DMS79 (cell line): ENCODE results near the gene PARS2.
"Not testable (repeated sequence)": the region's sequence is repeated elsewhere in the genome, so short reads cannot be mapped to it uniquely, and the experiment has no call there.

Source experiments
- DNase-seq: peaks from one replicate; lab custom pipeline; 2025; lab: John Stamatoyannopoulos, UW

PARS2 gene

GRCh38 chr1:54800041-54800898, 35.9 kb upstream of the PARS2 start:
- no peak for DNase-seq

GRCh38 chr1:54798769-54799641, 34.7 kb upstream of the PARS2 start:
- DNase-seq = no peak

DNA sequence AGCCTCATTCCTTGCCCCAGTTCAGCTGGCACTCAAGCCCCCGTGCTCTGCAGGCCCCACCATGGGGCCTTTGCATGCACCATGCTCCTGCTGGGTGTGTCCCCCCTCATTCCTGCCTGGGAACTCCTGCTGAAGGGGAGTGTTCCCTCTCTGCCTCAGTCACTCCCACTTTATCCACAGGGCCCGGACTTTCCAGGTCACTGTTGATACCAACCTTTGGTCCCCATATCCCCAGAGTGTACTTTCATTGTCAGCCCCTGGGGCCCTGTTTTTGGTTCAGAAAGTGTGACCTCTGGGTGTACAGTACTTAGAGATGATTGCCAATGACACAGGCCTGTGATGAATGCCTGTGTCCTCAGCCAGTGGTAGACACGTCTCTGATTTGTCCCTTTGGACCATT, 33.9 kb upstream of the PARS2 start:
- DNase-seq = no peak

- no peak for DNase-seq
Measured at GRCh38 chr1:54796902-54797301, 32.6 kb upstream of the PARS2 start.

DNA sequence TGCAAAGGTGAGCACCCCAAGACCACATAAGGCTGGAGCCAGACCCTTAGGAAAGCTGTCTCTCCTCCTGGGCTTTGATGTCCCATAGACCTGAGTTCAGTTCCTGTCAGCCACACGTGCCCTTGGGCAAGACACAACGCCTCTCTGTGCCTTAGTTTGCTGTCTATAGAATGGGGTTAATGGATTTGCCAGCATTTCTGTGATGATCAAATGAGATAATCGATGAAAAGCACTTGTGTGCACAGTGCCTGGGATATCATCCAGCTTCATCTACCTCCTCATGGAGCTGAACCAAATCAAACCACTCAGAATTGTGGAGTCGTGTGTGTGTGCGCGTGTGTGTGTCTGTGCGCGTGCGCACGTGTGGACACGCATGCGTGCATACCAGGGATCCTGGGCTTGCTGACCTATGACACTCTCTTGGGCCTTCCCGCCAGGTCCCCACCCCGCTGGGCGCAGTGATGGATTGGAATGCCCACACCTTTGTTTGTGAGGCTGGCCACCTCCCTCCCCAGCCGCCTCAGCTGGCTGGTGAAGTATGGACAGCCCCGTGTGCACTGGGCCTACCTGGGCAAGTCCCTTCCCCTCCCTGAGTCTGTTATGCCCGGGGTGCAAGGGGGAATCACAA, 31.6 kb upstream of the PARS2 start:
- no peak for DNase-seq

DNA sequence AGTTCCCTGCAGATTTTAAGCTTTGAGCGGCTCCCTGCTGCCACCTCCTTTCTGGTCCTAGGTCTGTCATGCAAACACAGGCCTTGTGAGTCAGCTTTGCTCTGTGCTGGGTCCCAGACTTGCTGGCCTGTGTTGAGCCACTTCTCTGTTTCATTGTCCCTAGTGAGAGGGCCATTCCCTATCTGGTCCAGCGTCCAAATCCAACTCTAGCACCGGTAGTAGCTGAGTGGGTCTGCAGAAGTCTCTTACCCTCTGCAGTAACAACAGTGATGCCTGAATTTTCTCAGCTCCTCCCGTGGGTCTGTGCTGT, 31.0 kb upstream of the PARS2 start:
- no peak for DNase-seq

DNA sequence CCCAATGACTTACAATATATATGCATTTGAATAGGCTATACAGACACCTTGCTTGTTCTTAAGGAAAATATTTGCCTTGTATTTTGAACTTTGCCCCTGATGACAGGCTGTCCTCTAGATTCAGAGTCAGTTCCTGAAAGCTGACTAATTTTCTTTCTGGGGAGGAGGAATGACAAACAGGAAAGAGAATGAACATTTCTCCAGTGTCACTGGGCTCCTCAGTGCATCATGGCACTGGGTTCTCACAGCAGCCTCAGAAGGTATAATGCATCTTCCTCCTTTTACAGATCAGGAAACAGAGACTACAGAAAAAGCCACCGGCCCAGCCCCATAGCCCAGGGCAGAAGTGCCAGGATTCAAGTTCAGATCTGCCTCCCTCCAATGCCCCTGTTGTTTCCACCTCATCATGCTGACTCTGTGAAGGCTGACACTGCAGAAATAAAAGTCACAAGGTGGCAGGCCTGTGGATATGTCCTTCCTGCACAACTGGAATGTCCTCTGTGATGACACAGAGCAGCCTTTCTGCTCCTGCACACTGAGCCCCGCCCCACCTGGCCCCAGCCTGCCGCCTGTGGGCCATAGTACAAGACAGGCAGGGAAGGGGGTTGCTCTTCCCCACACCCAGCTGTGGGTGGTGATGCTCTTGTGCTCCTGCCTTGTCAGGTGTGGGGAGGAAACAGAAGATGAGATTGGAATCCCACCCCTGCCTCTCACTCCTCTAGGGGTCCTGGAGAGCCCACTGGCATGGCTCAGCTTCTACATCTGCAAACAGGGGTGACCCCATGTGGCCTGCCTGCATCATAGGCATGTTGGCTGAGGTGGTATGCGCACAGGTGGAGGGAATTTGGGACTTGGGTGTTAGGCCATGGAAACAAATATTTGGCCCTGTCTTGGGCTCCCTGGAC, 30.4 kb upstream of the PARS2 start:
- no peak for DNase-seq

GRCh38 chr1:54792686-54793282, 28.5 kb upstream of the PARS2 start:
- DNase-seq = peak; percentile 32

- no peak for DNase-seq
Measured at GRCh38 chr1:54791880-54792522, 27.7 kb upstream of the PARS2 start.

DNA sequence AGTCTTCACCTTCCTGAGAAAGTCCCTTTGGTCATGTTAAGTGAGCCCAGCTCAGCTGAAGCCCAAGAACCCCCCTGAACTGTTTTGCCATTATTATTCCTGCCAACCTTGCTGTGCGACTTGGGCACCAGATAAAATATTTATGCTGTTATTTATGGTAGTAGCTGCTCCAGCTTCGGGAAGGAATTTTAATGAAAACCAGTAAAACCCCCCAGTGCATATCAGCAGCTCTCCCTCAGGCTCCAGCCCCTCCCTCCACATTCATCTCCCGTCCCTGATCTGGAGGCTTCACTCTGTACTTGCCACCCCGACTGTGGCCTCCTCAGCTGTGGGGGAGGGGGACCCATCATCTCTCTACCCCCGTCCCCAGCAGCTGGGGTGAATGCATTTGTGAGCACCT, 24.1 kb upstream of the PARS2 start:
- DNase-seq = no peak

- no peak for DNase-seq
Measured at GRCh38 chr1:54787604-54788003, 23.3 kb upstream of the PARS2 start.

- DNase-seq = no peak
Measured at GRCh38 chr1:54786778-54787177, 22.5 kb upstream of the PARS2 start.

- DNase-seq = no peak
Measured at GRCh38 chr1:54784066-54784465, 19.7 kb upstream of the PARS2 start.

- no peak for DNase-seq
Measured at GRCh38 chr1:54782588-54782987, 18.3 kb upstream of the PARS2 start.

- DNase-seq = no peak
Measured at GRCh38 chr1:54782156-54782555, 17.8 kb upstream of the PARS2 start.

- no peak for DNase-seq
Measured at GRCh38 chr1:54781023-54781723, 16.9 kb upstream of the PARS2 start.

GRCh38 chr1:54777431-54777830, 13.1 kb upstream of the PARS2 start:
- DNase-seq = no peak

DNA sequence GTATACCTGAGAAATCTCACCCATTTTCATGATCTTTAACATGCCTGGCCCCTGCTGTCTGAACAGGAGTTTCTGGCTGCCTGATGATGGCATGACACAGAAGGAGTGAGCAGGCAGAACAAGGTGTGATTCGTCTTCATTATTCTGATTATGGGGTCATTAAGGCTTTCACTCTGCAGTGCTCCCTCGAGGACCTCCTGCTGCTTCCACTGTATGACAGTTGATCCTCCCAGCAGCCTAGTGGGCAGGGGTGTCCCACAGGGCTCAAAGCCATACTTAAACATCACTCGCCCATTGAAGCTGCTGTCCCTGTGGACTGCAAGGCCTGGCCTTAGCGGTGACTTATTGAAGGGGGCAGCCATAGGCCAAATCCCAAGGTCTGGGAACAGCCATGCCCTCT, 12.7 kb upstream of the PARS2 start:
- no peak for DNase-seq

- DNase-seq = not testable (repeated sequence)
Measured at GRCh38 chr1:54775828-54776721, 11.8 kb upstream of the PARS2 start.
